ENCODE results near the gene PTPRN2. TPM values are rescaled to one million over a fixed set of nuclear protein-coding genes. Genes with fewer than 3 reads are reported as not detected.

PTPRN2 gene
- total RNA-seq, 8 experiments from 2014 or later: 0.10 to 19.7 (median 10.8) TPM; not detected in 1

GRCh38 chr7:158612546-158612945 is 24.9 kb upstream of the PTPRN2 start:
- H3K4me1 ChIP-seq (replicated peaks in 1 of 2): no peaks in the 10 kb centered on the region
- no peak for ATAC-seq (replicated peaks in 6 of 8)
- no peak overlapping the region for H3K4me3 ChIP-seq
- in situ Hi-C loops (cut with MboI; ENCODE audit: low pct_unique_long_range_greater_than_20kb in 2 of 9, low sequenced_read_pairs in 9 of 9, unreplicated experiment in 9 of 9): no loop called here
- no peak overlapping the region for H3K27ac ChIP-seq
- WGBS, 10 experiments: 82 to 100% (median 92%) methylated on average over 2 to 3 of the region's 4 CpGs; no CpG with 5 or more reads in 5 of the 10 experiments

GRCh38 chr7:158611541-158611940 is 23.9 kb upstream of the PTPRN2 start:
- ATAC-seq (replicated peaks in 6 of 8): no peak
- in situ Hi-C loops (cut with MboI; ENCODE audit: low pct_unique_long_range_greater_than_20kb in 2 of 9, low sequenced_read_pairs in 9 of 9, unreplicated experiment in 9 of 9): no loop called here
- Histone ChIP-seq H3K4me1 (replicated peaks in 1 of 2) (no peaks in the 10 kb centered on the region), H3K4me3 (no peak overlapping the region), H3K27ac (no peak overlapping the region)
- 61 to 100% (median 83%) methylated on average over 1 to 4 of the region's 8 CpGs; no CpG with 5 or more reads in 1 of the 10 experiments for WGBS, 10 experiments

GRCh38 chr7:158609313-158609974 is 21.8 kb upstream of the PTPRN2 start:
- Histone ChIP-seq H3K4me1 (replicated peaks in 1 of 2) (no peaks in the 10 kb centered on the region), H3K4me3 (no peak overlapping the region), H3K27ac (no peak overlapping the region)
- in situ Hi-C loops (cut with MboI; ENCODE audit: low pct_unique_long_range_greater_than_20kb in 2 of 9, low sequenced_read_pairs in 9 of 9, unreplicated experiment in 9 of 9): no loop called here
- WGBS, 10 experiments: no CpG with 5 or more reads among the region's 7 CpGs
- no peak for ATAC-seq (replicated peaks in 6 of 8)

- ATAC-seq (replicated peaks in 6 of 8): no peak
- 79 to 100% (median 92%) methylated on average over 1 to 5 of the region's 6 CpGs; no CpG with 5 or more reads in 3 of the 10 experiments for WGBS, 10 experiments
- in situ Hi-C loops (cut with MboI; ENCODE audit: low pct_unique_long_range_greater_than_20kb in 2 of 9, low sequenced_read_pairs in 9 of 9, unreplicated experiment in 9 of 9): no loop called here
- H3K4me1 ChIP-seq (replicated peaks in 1 of 2): no peaks in the 10 kb centered on the region
- H3K4me3 ChIP-seq: no peak overlapping the region
- H3K27ac ChIP-seq: no peak overlapping the region
Measured at GRCh38 chr7:158607563-158607962, 19.9 kb upstream of the PTPRN2 start.

GRCh38 chr7:158606671-158607424 is 19.2 kb upstream of the PTPRN2 start:
- Histone ChIP-seq H3K4me3 (no peak overlapping the region), H3K27ac (no peak overlapping the region), H3K4me1 (replicated peaks in 1 of 2) (no peaks in the 10 kb centered on the region)
- 80 to 100% (median 93%) methylated on average over 1 to 11 of the region's 18 CpGs; no CpG with 5 or more reads in 2 of the 10 experiments for WGBS, 10 experiments
- in situ Hi-C loops (cut with MboI; ENCODE audit: low pct_unique_long_range_greater_than_20kb in 2 of 9, low sequenced_read_pairs in 9 of 9, unreplicated experiment in 9 of 9): no loop called here
- ATAC-seq (replicated peaks in 6 of 8): no peak

- 37 to 100% (median 77%) methylated on average over 1 to 3 of the region's 4 CpGs; no CpG with 5 or more reads in 1 of the 10 experiments for WGBS, 10 experiments
- in situ Hi-C loops (cut with MboI; ENCODE audit: low pct_unique_long_range_greater_than_20kb in 2 of 9, low sequenced_read_pairs in 9 of 9, unreplicated experiment in 9 of 9): no loop called here
- no peak for ATAC-seq (replicated peaks in 6 of 8)
- Histone ChIP-seq H3K27ac (no peak overlapping the region), H3K4me1 (replicated peaks in 1 of 2) (no peaks in the 10 kb centered on the region), H3K4me3 (no peak overlapping the region)
Measured at GRCh38 chr7:158606129-158606528, 18.5 kb upstream of the PTPRN2 start.

- H3K4me1 ChIP-seq (replicated peaks in 1 of 2): no peaks in the 10 kb centered on the region
- H3K27ac ChIP-seq: no peak overlapping the region
- 79 to 100% (median 98%) methylated on average over 1 to 4 of the region's 23 CpGs; no CpG with 5 or more reads in 6 of the 10 experiments for WGBS, 10 experiments
- in situ Hi-C loops (cut with MboI; ENCODE audit: low pct_unique_long_range_greater_than_20kb in 2 of 9, low sequenced_read_pairs in 9 of 9, unreplicated experiment in 9 of 9): no loop called here
- ATAC-seq (replicated peaks in 6 of 8): no peak
- no peak overlapping the region for H3K4me3 ChIP-seq
Measured at GRCh38 chr7:158603773-158604755, 16.4 kb upstream of the PTPRN2 start.

GRCh38 chr7:158602905-158603772 is 15.5 kb upstream of the PTPRN2 start:
- in situ Hi-C loops (cut with MboI; ENCODE audit: low pct_unique_long_range_greater_than_20kb in 2 of 9, low sequenced_read_pairs in 9 of 9, unreplicated experiment in 9 of 9): no loop called here
- H3K4me3 ChIP-seq: no peak overlapping the region
- H3K27ac ChIP-seq: no peak overlapping the region
- H3K4me1 ChIP-seq (replicated peaks in 1 of 2): no peaks in the 10 kb centered on the region
- ATAC-seq (replicated peaks in 6 of 8): no peak
- WGBS, 10 experiments: 73 to 100% (median 90%) methylated on average over 2 to 14 of the region's 22 CpGs; no CpG with 5 or more reads in 2 of the 10 experiments

GRCh38 chr7:158602041-158602440 is 14.4 kb upstream of the PTPRN2 start:
- no peak overlapping the region for H3K27ac ChIP-seq
- no peak for ATAC-seq (replicated peaks in 6 of 8)
- no peak overlapping the region for H3K4me3 ChIP-seq
- in situ Hi-C loops (cut with MboI; ENCODE audit: low pct_unique_long_range_greater_than_20kb in 2 of 9, low sequenced_read_pairs in 9 of 9, unreplicated experiment in 9 of 9): no loop called here
- 90 to 100% (median 100%) methylated on average over 2 to 5 of the region's 7 CpGs; no CpG with 5 or more reads in 6 of the 10 experiments for WGBS, 10 experiments
- no peaks in the 10 kb centered on the region for H3K4me1 ChIP-seq (replicated peaks in 1 of 2)

GRCh38 chr7:158601090-158601489 is 13.5 kb upstream of the PTPRN2 start:
- in situ Hi-C loops (cut with MboI; ENCODE audit: low pct_unique_long_range_greater_than_20kb in 2 of 9, low sequenced_read_pairs in 9 of 9, unreplicated experiment in 9 of 9): no loop called here
- Histone ChIP-seq H3K4me3 (no peak overlapping the region), H3K27ac (no peak overlapping the region), H3K4me1 (replicated peaks in 1 of 2) (no peaks in the 10 kb centered on the region)
- no peak for ATAC-seq (replicated peaks in 6 of 8)
- 0 to 100% (median 76%) methylated on average over 1 of the region's 1 CpG for WGBS, 10 experiments

GRCh38 chr7:158596745-158597144 is 9.1 kb upstream of the PTPRN2 start:
- no peak for ATAC-seq (replicated peaks in 6 of 8)
- Histone ChIP-seq H3K4me3 (no peak overlapping the region), H3K4me1 (replicated peaks in 1 of 2) (no peaks in the 10 kb centered on the region), H3K27ac (no peak overlapping the region)
- 92 to 100% (median 95%) methylated on average over 3 to 4 of the region's 4 CpGs; no CpG with 5 or more reads in 6 of the 10 experiments for WGBS, 10 experiments
- in situ Hi-C loops (cut with MboI; ENCODE audit: low pct_unique_long_range_greater_than_20kb in 2 of 9, low sequenced_read_pairs in 9 of 9, unreplicated experiment in 9 of 9): no loop called here

- no peak for ATAC-seq (replicated peaks in 6 of 8)
- in situ Hi-C loops (cut with MboI; ENCODE audit: low pct_unique_long_range_greater_than_20kb in 2 of 9, low sequenced_read_pairs in 9 of 9, unreplicated experiment in 9 of 9): no loop called here
- whole genome bisulfite sequencing, 10 experiments: 83 to 100% (median 93%) methylated on average over 1 to 4 of the region's 4 CpGs; no CpG with 5 or more reads in 5 of the 10 experiments
- Histone ChIP-seq H3K4me1 (replicated peaks in 1 of 2) (no peaks in the 10 kb centered on the region), H3K27ac (no peak overlapping the region), H3K4me3 (no peak overlapping the region)
Measured at GRCh38 chr7:158596309-158596708, 8.7 kb upstream of the PTPRN2 start.
